HG02571 (cell line): Measurements from ENCODE around the gene TPRN.
A peak's percentile ranks its signal among the peaks of the same experiment; 100 is the strongest.

Experiments used
- ATAC-seq: cut with Tn5 transposase; IDR thresholded peaks from one replicate; pipeline ENCODE4 v1.9.1; 2021; ENCODE audit warnings: mild to moderate bottlenecking, moderate library complexity; ENCODE audit not compliant: unreplicated experiment

Gene TPRN

DNA sequence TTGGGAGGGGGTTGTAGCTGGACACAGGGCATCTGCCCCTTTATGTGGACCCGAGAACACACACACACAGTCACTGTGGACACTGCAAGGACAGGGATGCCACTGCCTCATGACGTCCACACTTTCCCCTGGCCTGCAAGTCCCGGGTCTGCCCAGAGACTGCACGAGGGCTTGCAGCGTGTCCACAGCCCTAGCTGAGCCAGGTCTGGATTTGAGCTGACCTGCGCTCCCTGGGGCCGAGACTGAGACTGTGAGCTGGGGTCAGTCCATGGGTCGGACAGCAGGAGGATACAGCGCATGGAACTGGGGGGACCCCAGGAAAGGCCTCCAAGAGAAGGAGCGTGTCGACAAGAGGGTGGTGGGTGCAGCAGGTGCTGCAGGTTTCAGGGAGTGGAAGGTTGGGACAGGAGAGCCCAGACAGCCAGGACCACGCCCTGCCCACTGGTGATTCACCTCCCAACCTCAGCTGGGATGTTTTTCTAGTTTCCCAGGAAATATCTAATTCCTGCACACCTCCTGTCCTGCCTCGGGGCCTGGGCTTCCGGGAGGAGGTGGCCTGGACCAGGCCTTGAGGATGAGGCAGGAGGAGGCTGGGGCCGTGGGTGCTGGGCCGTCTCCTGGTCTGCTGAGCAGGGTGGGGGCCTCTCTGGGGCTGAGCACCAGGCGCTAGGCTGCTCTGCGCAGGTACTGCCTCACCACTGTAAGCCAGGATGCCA lies 26.0 kb upstream of the TPRN start:
- no peak for ATAC-seq

GRCh38 chr9:137225699-137226331 lies 25.3 kb upstream of the TPRN start:
- no peak for ATAC-seq

- no peak for ATAC-seq
These were observed 24.5 kb upstream of the TPRN start, which contains the start of gene CYSRT1 for GRCh38 chr9:137224830-137225694. Gene CYSRT1 (plus strand): TSS chr9:137225174. CDS start chr9:137225622, 448 bp downstream.

DNA sequence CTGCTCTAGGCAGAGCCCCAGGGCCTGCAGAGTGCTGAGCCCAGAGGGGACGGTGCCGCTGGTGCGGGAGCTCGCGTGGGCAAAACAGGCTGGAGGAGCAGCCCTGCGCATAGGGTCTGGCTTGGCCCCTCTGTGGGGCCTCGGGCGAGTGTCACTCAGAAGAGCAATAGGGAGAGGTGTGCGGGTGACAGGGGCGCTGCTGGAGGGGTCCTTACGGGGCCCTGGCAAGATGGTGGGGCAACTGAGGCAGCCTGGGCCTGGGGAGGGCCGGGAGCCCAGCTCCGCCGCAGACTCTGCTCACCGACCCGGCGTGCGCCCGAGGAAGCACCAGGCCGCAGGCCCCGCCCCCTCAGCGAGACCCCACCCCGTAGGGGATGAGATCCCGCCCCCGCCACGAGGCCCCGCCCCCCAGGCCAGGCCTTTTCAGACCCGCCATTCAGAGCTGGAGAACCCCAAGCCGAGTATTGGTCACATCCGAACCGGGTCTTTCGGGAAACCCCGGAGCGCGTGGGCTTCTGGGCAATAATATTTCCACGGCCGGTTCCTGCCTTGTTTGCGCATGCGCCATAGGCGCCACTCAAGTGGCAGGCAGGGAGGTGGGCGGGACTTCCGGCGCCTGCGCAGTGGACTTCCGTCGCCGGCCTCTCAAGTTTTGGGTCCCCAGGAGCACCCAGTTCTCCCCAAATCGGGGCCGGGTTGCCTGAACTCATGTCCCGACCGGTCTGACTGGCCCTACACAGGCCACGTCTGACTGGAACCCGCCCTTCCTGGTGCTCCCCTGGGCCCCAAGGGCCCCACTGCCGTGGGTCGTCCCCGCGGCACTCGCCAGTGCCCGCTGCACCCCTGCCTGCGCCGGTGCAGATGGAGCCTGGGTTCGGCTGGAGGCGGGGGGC lies 22.8 kb upstream of the TPRN start:
- ATAC-seq = peak; percentile 60

GRCh38 chr9:137222190-137223077 lies 21.9 kb upstream of the TPRN start, which contains the start of gene RNF208:
Gene RNF208 (minus strand): TSS chr9:137222240. CDS start chr9:137221212, 1,028 bp downstream.
- peak; percentile 1 for ATAC-seq

DNA sequence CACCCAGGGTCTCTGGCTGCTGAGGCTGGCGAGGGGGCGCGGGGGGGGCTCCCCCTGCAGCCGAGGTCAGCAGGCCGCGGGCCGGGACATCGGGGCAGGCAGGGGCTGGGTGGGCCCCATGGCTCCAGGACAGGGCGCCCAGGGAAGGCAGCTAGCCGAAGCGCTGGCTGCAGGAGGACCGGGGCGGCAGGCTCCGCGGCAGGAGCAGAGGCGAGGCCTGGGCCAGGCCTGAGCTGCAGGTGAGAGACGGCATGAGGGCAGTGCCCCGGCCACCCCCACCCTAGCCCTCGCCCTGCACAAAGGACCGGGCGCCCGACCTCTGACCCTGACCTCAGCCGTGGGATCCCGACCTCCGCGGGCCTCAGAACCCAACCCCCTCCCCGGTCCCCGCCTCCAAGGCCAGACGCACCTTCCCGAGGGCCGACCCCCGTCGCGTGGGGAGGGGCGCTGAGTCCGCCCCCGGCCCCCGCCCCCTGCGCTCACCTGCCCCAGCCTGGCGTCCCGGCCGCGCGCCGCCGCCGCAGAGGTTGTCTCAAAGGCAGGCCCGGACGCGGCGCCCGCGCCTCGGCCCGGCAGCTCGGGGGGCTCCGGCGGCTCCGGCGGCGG lies 21.1 kb upstream of the TPRN start:
- no peak for ATAC-seq

DNA sequence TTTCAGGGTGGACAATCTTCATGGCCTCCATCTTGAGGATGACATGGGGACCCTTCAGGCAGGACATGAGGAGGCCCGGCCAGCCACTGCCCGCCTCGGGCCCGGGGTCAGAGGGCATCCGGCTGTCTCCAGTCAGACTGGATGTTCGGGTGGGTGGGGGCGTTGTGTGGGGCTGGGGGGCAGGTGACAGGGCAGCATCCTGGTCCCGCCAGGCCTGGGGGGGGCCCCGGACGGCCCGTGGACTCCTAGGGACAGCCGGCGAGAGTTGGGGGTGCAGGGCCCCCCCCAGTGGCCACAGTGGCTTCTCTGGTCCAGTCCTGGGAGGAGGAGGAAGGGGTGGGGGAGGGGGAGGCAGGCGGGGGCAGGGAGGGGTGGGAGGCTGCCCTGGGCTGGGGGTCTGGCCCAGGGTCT lies 20.6 kb upstream of the TPRN start:
- no peak for ATAC-seq

GRCh38 chr9:137220317-137221094 lies 20.0 kb upstream of the TPRN start:
- ATAC-seq = no peak

DNA sequence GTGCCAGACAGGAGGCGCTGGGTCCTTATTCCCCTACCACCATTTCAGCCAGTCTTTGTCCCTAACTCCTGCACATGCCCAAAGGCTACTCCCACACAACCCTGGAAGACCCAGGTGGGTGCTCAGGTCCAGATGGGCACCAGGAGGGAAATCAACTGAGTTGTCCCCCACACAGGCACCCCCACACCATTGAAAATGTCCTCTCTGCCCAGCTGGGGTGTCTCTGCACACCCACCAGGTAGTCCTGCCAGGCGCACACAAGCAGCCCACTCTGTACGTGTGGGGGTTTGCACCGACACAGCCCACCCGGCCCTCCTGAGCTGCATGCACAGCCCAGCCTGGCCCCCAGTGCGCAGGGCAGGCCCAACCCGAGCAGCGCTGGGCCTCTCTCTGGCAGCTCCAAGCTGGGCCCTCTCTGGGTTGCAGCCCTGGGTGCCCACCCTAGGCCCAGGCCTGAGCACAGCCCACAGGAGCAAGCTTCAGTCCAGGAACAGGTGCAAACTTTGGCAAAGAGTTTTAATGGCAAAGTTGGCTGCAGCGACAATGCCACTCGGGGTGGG lies 19.3 kb upstream of the TPRN start:
- ATAC-seq = no peak

- no peak for ATAC-seq
These were observed 18.3 kb upstream of the TPRN start for GRCh38 chr9:137218754-137219271.

DNA sequence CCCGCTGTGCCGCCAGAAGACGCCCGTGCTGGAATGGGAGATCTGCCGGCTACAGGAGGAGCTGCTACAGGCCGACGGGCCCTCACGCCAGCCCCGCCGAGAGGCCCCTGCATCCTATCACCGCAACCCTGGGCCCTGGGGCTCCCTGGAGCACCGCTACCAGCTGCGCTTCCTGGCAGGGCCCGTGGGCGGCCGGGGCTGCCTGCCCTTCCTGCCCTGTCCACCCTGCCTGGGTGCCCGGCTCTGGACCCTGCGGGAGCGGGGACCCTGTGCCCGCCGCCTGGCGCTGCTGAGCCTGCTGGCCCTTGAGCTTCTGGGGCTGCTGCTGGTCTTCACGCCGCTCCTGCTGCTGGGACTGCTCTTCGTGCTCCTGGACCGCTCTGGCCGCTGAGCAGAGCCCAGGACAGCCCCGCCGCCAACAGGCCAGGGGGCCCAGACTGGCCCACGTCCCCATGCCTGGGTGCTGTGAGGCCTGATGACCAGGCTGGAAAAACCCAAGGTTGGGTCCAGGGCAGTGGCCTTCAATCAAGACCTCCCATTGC lies 17.7 kb upstream of the TPRN start:
- no peak for ATAC-seq

DNA sequence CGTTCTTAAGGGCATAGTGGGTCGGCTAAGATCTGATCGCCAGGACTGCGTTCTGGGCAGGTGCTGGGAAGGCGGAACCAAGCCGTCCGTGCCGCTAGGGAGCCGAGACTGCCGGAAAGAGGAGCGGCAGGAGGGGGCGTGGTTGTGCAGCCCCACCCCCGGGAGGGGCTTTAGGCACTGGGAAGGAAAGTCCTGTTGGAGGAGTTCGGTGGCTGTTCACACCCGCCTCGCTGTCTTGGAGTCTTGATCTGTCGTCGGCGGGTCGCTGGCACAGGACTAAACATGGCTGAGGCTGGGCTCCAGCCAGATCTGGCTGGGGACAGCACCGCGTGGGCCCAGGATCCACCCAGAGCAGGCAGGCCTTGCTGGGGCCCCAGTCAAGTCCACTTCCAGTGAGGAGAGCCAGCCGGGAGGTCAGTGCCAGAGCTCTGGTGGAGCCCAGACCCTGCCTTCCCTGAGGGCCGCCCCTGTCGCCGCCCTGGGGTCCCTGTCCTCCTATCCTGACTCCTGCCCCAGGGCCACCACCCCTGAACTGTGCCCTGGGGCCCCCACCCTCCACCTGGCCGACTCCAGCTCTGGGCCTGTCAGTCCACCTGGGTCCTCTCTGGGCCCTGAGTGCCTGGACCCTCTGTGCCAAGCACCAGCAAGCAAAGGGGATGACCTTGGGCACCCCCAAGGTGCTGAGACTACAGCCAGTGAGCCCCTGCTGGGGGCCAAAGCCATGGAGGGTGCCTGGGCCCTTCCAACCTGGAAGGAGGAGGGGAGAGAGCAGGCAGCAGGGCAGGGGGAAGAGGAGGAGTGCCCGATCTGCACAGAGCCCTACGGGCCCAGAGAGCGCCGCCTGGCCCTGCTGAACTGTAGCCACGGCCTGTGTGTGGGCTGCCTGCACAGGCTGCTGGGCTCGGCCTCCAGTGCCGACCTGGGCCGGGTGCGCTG lies 17.0 kb upstream of the TPRN start:
- no peak for ATAC-seq

- ATAC-seq = no peak
These were observed 15.8 kb upstream of the TPRN start for GRCh38 chr9:137216188-137216965.

- no peak for ATAC-seq
These were observed 14.8 kb upstream of the TPRN start for GRCh38 chr9:137215196-137215986.

- no peak for ATAC-seq
These were observed 14.1 kb upstream of the TPRN start for GRCh38 chr9:137214620-137215019.
